Ishikawa (cell line): ENCODE measurements around the gene DCAF6.

Source experiments
- CEBPB ChIP-seq: IDR thresholded peaks from 2 replicates; pipeline ENCODE4 v1.6.1; 2012
- CREB1 ChIP-seq: IDR thresholded peaks from 2 replicates; pipeline ENCODE4 v1.6.1; 2012; ENCODE audit warnings: low read depth
- EGR1 ChIP-seq: IDR thresholded peaks from 2 replicates; pipeline ENCODE4 v1.6.1; 2012
- EP300 ChIP-seq: IDR thresholded peaks from 2 replicates; pipeline ENCODE4 v1.6.1; 2012; ENCODE audit warnings: borderline replicate concordance
- FOXM1 ChIP-seq: IDR thresholded peaks from 2 replicates; pipeline ENCODE4 v1.6.1; 2012; ENCODE audit warnings: low read depth, borderline replicate concordance
- MAX ChIP-seq: IDR thresholded peaks from 2 replicates; pipeline ENCODE4 v1.6.1; 2012
- NFIC ChIP-seq: IDR thresholded peaks from 2 replicates; pipeline ENCODE4 v1.6.1; 2012
- RAD21 ChIP-seq: IDR thresholded peaks from 2 replicates; pipeline ENCODE4 v1.6.1; 2012; ENCODE audit warnings: low read depth
- REST ChIP-seq: IDR thresholded peaks from 2 replicates; pipeline ENCODE4 v1.6.1; 2012; ENCODE audit warnings: low read depth, mild to moderate bottlenecking
- TAF1 ChIP-seq: IDR thresholded peaks from 2 replicates; pipeline ENCODE4 v1.6.1; 2012; ENCODE audit warnings: low read depth, mild to moderate bottlenecking
- TCF12 ChIP-seq: IDR thresholded peaks from 2 replicates; pipeline ENCODE4 v1.6.1; 2012; ENCODE audit warnings: low read depth
- TEAD4 ChIP-seq: IDR thresholded peaks from 2 replicates; pipeline ENCODE4 v1.6.1; 2012
- USF1 ChIP-seq: IDR thresholded peaks from 2 replicates; pipeline ENCODE4 v1.6.1; 2012
- YY1 ChIP-seq: IDR thresholded peaks from 2 replicates; pipeline ENCODE4 v1.6.1; 2012; ENCODE audit warnings: low read depth

GRCh38 chr1:168084396-168085231 lies 148.1 kb downstream of the DCAF6 start:
- TF ChIP-seq EP300: no peak
- no peak for TF ChIP-seq NFIC
- no peak for TF ChIP-seq YY1
- no peak for TF ChIP-seq MAX
- no peak for TF ChIP-seq TAF1
- TF ChIP-seq TEAD4: no peak
- no peak for TF ChIP-seq CEBPB
- TF ChIP-seq RAD21: peak; percentile 55
- no peak for TF ChIP-seq FOXM1
- TF ChIP-seq REST: no peak
- TF ChIP-seq TCF12: no peak
- no peak for TF ChIP-seq EGR1
- TF ChIP-seq CREB1: no peak
- TF ChIP-seq USF1: no peak
